Measurements from ENCODE around the gene CYSTM1. TPM values are rescaled to one million over a fixed set of nuclear protein-coding genes. Genes with fewer than 3 reads are reported as not detected.

CYSTM1 gene
- total RNA-seq, 1 experiment from 2014 or later: 27.2 TPM

GRCh38 chr5:140234377-140234989, 59.5 kb downstream of the CYSTM1 start:
- intact Hi-C loops (cut with micrococcal nuclease; ENCODE audit: unreplicated experiment): loop anchor here (10.0 kb wide), 1 partner anchor 450 kb away; no protein-coding TSS in a partner anchor
- Histone ChIP-seq H2AFZ (no peak overlapping the region), H3K9me2 (ENCODE audit: insufficient read depth) (no peaks in the 10 kb centered on the region; the same call in 1 of the 2 replicates), H3K4me1 (replicated peaks; ENCODE audit: insufficient read depth) (no peaks in the 10 kb centered on the region), H3K36me3 (ENCODE audit: low read depth) (no peaks in the 10 kb centered on the region), H3K27me3 (ENCODE audit: insufficient read depth, low read depth) (no peaks in the 10 kb centered on the region), H3K4me2 (no peak overlapping the region), H4K20me1 (ENCODE audit: insufficient read depth) (no peaks in the 10 kb centered on the region), H3K79me2 (ENCODE audit: low read depth) (no peaks in the 10 kb centered on the region), H3F3A (ENCODE audit: insufficient read depth, low read depth) (no peaks in the 10 kb centered on the region), H3K27ac (no peak overlapping the region), H3K9me3 (ENCODE audit: insufficient read depth, low read depth) (peaks cover 4% of the 10 kb centered on the region; the same call in 1 of the 2 replicates), H3K4me3 (no peak overlapping the region)
- CTCF ChIA-PET: no interaction called here
- no TSS peak for BruUV-seq (replicated peaks)
- DNase-seq: no peak
- TF ChIP-seq CTCF (conservative IDR thresholded peaks at IDR 0.05) (no peak), EZH2 (IDR thresholded peaks at IDR 0.05; ENCODE audit: low read depth) (no peak)
- POLR2A ChIA-PET (ENCODE audit: unreplicated experiment): no interaction called here

GRCh38 chr5:140235791-140236551, 61.0 kb downstream of the CYSTM1 start:
- intact Hi-C loops (cut with micrococcal nuclease; ENCODE audit: unreplicated experiment): loop anchor here (10.0 kb wide), 1 partner anchor 451 kb away; no protein-coding TSS in a partner anchor
- ChIA-PET CTCF (interaction anchor here (0.6 kb wide), 3 partner anchors 8 to 174 kb away, joined by 3 to 4 read pairs (median 4); no protein-coding TSS in a partner anchor), POLR2A (ENCODE audit: unreplicated experiment) (interaction anchor here (0.7 kb wide), 1 partner anchor 113 kb away, joined by 10 read pairs; no protein-coding TSS in a partner anchor)
- no peaks in the 10 kb centered on the region; the same call in 1 of the 2 replicates for H3K9me2 ChIP-seq (ENCODE audit: insufficient read depth)
- no peaks in the 10 kb centered on the region for H3K27me3 ChIP-seq (ENCODE audit: insufficient read depth, low read depth)
- no peaks in the 10 kb centered on the region for H4K20me1 ChIP-seq (ENCODE audit: insufficient read depth)
- H3F3A ChIP-seq (ENCODE audit: insufficient read depth, low read depth): no peaks in the 10 kb centered on the region
- no peak overlapping the region for H3K4me3 ChIP-seq
- no peak overlapping the region for H2AFZ ChIP-seq
- BruUV-seq (replicated peaks): no TSS peak
- no peak overlapping the region for H3K4me2 ChIP-seq
- H3K79me2 ChIP-seq (ENCODE audit: low read depth): no peaks in the 10 kb centered on the region
- no peak overlapping the region for H3K27ac ChIP-seq
- no peak for TF ChIP-seq CTCF (conservative IDR thresholded peaks at IDR 0.05)
- TF ChIP-seq EZH2 (IDR thresholded peaks at IDR 0.05; ENCODE audit: low read depth): no peak
- no peak for DNase-seq
- peaks cover 3% of the 10 kb centered on the region for H3K4me1 ChIP-seq (replicated peaks; ENCODE audit: insufficient read depth)
- peaks cover 1% of the 10 kb centered on the region; the same call in 1 of the 2 replicates for H3K9me3 ChIP-seq (ENCODE audit: insufficient read depth, low read depth)
- no peaks in the 10 kb centered on the region for H3K36me3 ChIP-seq (ENCODE audit: low read depth)

GRCh38 chr5:140236891-140237598, 62.1 kb downstream of the CYSTM1 start:
- intact Hi-C loops (cut with micrococcal nuclease; ENCODE audit: unreplicated experiment): loop anchor here (10.0 kb wide), 1 partner anchor 452 kb away; no protein-coding TSS in a partner anchor

More at GRCh38 chr5:140236891-140237598, 62.1 kb downstream of the CYSTM1 start:
- no peaks in the 10 kb centered on the region for H4K20me1 ChIP-seq (ENCODE audit: insufficient read depth)
- H3K4me2 ChIP-seq: no peak overlapping the region
- ChIA-PET CTCF (no interaction called here), POLR2A (ENCODE audit: unreplicated experiment) (no interaction called here)
- no peak for TF ChIP-seq CTCF (conservative IDR thresholded peaks at IDR 0.05)
- no peak for TF ChIP-seq EZH2 (IDR thresholded peaks at IDR 0.05; ENCODE audit: low read depth)
- no peaks in the 10 kb centered on the region; the same call in 1 of the 2 replicates for H3K9me2 ChIP-seq (ENCODE audit: insufficient read depth)
- no peaks in the 10 kb centered on the region for H3F3A ChIP-seq (ENCODE audit: insufficient read depth, low read depth)
- no peaks in the 10 kb centered on the region for H3K36me3 ChIP-seq (ENCODE audit: low read depth)
- BruUV-seq (replicated peaks): no TSS peak
- no peak overlapping the region for H3K4me3 ChIP-seq
- no peak for DNase-seq
- no peak overlapping the region for H3K27ac ChIP-seq
- H3K79me2 ChIP-seq (ENCODE audit: low read depth): no peaks in the 10 kb centered on the region
- no peak overlapping the region for H2AFZ ChIP-seq
- no peaks in the 10 kb centered on the region for H3K9me3 ChIP-seq (ENCODE audit: insufficient read depth, low read depth)
- H3K27me3 ChIP-seq (ENCODE audit: insufficient read depth, low read depth): no peaks in the 10 kb centered on the region
- peaks cover 13% of the 10 kb centered on the region for H3K4me1 ChIP-seq (replicated peaks; ENCODE audit: insufficient read depth)
